ENCODE data around the gene EVI5L. TPM values are rescaled to one million over a fixed set of nuclear protein-coding genes. Genes with fewer than 3 reads are reported as not detected.

Gene EVI5L
- total RNA-seq (2022; extraction: Qiagen RNA extraction): 1.1 to 1.9 TPM (median 1.8 TPM) in 5 replicates

DNA sequence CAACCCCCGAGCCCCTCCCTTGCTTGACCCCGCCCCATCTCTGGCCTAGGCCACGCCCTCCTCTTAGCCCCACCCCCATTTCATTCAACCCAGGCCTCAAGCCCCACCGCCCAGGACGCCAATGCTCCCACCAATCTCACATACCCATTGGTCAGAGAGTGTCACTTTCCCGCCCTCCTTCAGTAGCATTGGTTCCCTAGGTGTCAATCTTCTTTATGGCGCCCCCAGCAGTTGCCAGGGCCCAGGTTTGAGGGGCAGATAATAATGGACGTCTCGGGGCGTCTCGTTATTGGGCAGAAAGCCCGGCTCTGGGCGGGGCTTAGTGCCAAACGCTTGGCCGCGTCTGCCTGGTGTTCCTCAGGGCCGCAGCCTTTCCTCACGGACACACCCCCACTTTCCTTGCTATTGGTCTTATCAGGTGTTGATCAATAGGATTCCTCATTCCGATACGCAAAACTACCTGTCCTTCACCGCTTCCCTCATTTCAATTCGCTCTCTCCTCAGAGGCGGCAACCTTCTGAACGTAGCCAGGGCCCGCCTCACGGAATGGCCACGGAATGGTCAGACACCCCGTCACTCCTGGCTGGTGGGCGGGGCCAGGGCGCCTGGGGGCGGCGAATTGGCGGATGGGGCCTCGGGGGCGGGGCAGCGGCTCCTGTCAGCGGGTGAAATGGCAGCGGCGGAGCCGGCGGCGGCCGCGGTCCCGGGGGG lies at the start of gene EVI5L:
EVI5L (plus strand) TSS at position 658 of the 711 bp plus-strand sequence. CDS start 16,325 bp downstream, outside the sequence.

DNA sequence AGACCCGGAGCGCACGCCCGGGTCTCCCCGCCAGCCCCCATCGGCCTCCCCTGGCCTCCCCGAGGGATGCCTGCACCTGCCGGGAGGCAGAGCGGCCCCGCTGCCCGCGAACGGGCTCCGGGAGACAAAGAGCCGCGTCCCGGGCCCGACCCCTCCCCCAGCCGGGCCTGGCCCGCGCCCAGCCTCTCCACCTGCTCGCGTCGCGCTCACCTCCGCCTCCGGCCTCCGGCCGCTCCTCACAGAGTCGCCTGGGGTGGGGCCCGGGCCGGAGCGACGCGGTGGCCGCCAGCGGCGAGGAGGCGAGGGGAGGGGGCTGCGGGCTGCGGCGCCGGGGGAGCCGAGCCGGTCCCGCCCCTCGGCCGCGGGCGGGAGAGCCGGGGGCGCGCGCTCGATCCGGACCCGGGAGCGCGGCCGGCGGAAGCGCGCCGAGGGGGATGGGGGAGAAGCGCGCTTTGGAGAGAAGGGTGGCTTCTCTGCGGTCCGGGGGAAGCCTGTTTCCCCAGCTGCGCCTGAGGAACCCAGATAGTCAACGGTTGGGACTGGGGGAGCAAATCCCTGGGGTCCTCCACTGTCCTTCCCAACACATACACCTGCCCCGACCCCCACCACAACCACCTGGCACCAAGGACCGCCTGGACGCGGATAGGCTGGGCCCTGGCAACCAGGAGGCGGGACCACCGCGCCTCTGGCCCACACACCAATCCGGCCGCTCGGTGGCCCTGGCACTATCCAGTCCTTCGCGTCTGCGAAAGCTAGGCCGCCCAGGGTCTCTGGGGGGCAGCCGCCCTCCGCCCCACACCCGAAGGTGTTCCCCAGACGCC lies 44.3 kb downstream of the EVI5L start, which contains the start of gene PRR36:
PRR36 (minus strand) TSS at position 315 of the 821 bp plus-strand sequence. CDS start 701 bp downstream, outside the sequence.

DNA sequence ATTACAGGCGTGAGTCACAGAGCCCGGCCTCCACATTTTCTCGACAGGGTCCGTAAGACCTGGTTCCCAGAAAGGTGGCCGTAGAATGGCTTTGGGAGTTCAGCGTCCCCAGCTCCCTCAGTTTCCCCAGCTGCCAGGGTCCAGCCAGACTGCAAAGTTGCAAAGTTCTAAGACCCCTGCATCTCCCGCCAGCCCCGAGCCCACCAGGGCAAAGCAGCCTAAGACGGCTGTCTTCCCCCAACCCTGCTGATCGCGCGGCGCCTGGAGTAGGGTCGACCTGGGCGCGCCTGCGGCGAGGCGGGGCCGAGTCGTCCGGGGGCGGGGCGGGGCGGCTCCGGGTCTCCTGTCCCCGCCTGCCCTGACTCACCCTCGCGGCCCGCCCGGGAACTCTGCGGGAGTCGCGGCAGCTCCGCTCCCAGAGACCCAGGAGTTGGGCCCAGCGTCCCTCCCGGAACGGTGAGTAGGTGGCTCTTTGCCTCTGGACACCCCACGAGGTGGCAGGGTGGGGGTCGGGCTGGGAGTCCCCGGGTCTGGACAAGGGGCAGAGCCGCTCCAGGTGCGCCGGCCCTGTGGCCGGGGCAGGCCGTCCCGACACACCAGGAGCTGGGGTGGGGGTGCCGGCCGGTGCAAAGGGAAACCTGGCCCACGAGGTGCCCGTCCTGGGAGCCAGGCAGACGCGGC lies 58.3 kb downstream of the EVI5L start, which contains the start of gene LRRC8E:
LRRC8E (plus strand) TSS at position 366 of the 681 bp plus-strand sequence. CDS start 7,094 bp downstream, outside the sequence.

DNA sequence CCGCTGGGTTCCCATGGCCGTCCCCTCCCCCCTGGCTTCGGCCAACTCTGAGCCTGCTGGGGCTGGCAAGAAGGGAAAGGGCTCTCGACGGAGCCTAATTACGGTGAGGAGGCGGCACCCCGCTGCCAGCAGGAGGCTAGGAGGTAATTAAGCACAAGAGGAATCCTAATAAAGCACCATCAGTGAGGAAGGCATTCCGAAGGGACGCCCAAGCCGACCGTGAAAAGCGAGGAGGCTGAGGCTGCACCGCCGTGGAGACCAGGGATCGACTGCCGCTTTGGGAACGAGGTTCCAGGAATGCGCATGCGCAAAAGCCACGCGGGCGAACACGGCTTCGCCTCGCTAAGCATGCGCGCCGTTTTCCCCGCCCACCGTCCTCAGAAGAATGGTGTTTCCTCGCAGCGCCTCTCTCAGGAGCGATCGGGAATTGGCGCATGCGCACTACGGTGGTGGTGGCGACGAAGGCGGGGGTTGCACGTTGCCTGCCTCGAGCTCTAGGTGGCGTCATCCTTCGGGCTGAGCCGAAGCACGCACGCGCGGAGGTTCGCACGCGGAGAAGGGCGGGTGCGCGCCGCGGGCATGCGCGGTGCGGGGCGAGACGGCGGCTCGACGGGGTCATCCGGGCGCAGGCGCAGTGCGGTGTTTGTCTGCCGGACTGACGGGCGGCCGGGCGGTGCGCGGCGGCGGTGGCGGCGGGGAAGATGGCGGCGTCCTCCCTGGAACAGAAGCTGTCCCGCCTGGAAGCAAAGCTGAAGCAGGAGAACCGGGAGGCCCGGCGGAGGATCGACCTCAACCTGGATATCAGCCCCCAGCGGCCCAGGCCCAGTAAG lies 73.4 kb downstream of the EVI5L start, which contains the start of gene MAP2K7:
MAP2K7 (plus strand) TSS at position 634 of the 830 bp plus-strand sequence; CDS start at position 702, 68 bp downstream.

Other genes starting within 250 kb of the EVI5L start
- gene CAMSAP3, start 234.4 kb upstream of the EVI5L start, total RNA-seq (2022; extraction: Qiagen RNA extraction): 4.0 to 6.3 TPM (median 5.3 TPM) in 5 replicates
- gene XAB2, start 200.7 kb upstream of the EVI5L start, total RNA-seq (2022; extraction: Qiagen RNA extraction): 21.5 to 26.3 TPM (median 25.6 TPM) in 5 replicates
- 46.3 to 68.9 TPM (median 59.4 TPM) in 5 replicates for gene PET100, start 200.4 kb upstream of the EVI5L start, total RNA-seq (2022; extraction: Qiagen RNA extraction)
- gene PCP2, start 196.5 kb upstream of the EVI5L start, total RNA-seq (2022; extraction: Qiagen RNA extraction): not detected in 5 replicates
- 31.0 to 45.2 TPM (median 40.0 TPM) in 5 replicates for gene STXBP2, start 193.1 kb upstream of the EVI5L start, total RNA-seq (2022; extraction: Qiagen RNA extraction)
- gene RETN, start 161.2 kb upstream of the EVI5L start, total RNA-seq (2022; extraction: Qiagen RNA extraction): not detected in 5 replicates
- gene MCEMP1, start 153.1 kb upstream of the EVI5L start, total RNA-seq (2022; extraction: Qiagen RNA extraction): not detected in 5 replicates
- gene TRAPPC5, start 149.4 kb upstream of the EVI5L start, total RNA-seq (2022; extraction: Qiagen RNA extraction): 45.4 to 107 TPM (median 106 TPM) in 5 replicates
- not detected in 5 replicates for gene FCER2, start 128.1 kb upstream of the EVI5L start, total RNA-seq (2022; extraction: Qiagen RNA extraction)
- gene CLEC4G, start 98.1 kb upstream of the EVI5L start, total RNA-seq (2022; extraction: Qiagen RNA extraction): not detected in 5 replicates
- not detected in 5 replicates for gene CD209, start 82.7 kb upstream of the EVI5L start, total RNA-seq (2022; extraction: Qiagen RNA extraction)
- not detected in 5 replicates for gene CLEC4M, start 67.0 kb upstream of the EVI5L start, total RNA-seq (2022; extraction: Qiagen RNA extraction)
- 0.19 to 0.46 TPM (median 0.39 TPM) in 5 replicates for gene PRR36, start 44.2 kb downstream of the EVI5L start, total RNA-seq (2022; extraction: Qiagen RNA extraction)
- gene LRRC8E, start 58.3 kb downstream of the EVI5L start, total RNA-seq (2022; extraction: Qiagen RNA extraction): 5.4 to 6.4 TPM (median 6.0 TPM) in 5 replicates
- 10.6 to 15.8 TPM (median 15.4 TPM) in 5 replicates for gene MAP2K7, start 73.7 kb downstream of the EVI5L start, total RNA-seq (2022; extraction: Qiagen RNA extraction)
- gene TGFBR3L, start 84.6 kb downstream of the EVI5L start, total RNA-seq (2022; extraction: Qiagen RNA extraction): 0.42 to 2.8 TPM (median 1.8 TPM) in 5 replicates
- gene SNAPC2, start 90.1 kb downstream of the EVI5L start, total RNA-seq (2022; extraction: Qiagen RNA extraction): 19.2 to 30.9 TPM (median 28.9 TPM) in 5 replicates
- gene CTXN1, start 95.9 kb downstream of the EVI5L start, total RNA-seq (2022; extraction: Qiagen RNA extraction): 8.9 to 22.8 TPM (median 20.7 TPM) in 5 replicates
- 24.8 to 32.6 TPM (median 26.7 TPM) in 5 replicates for gene TIMM44, start 113.4 kb downstream of the EVI5L start, total RNA-seq (2022; extraction: Qiagen RNA extraction)
- gene ELAVL1, start 175.4 kb downstream of the EVI5L start, total RNA-seq (2022; extraction: Qiagen RNA extraction): 60.5 to 67.8 TPM (median 65.2 TPM) in 5 replicates
- gene CCL25, start 222.5 kb downstream of the EVI5L start, total RNA-seq (2022; extraction: Qiagen RNA extraction): not detected in 5 replicates